Measurements from ENCODE around the gene MCAM. TPM values are rescaled to one million over a fixed set of nuclear protein-coding genes. Genes with fewer than 3 reads are reported as not detected.

The MCAM gene
- total and polyA plus RNA-seq, 3 donors from 2014 or later, result 39.1 to 45.1 (median 43.1) TPM

GRCh38 chr11:119329320-119329719 lies 12.4 kb upstream of the MCAM start:
- 62 to 73% methylated on average over 2 of the region's 2 CpGs for WGBS, 2 donors
- no peak for DNase-seq
- TF ChIP-seq CTCF (IDR thresholded peaks at IDR 0.05) (no peak), POLR2A (IDR thresholded peaks at IDR 0.05) (no peak)
- no peak overlapping the region for H3K27ac ChIP-seq
- no peaks in the 10 kb centered on the region for H3K4me1 ChIP-seq
- H3K36me3 ChIP-seq (ENCODE audit: low read depth, missing control alignments), result no peaks in the 10 kb centered on the region
- no peak overlapping the region for H3K4me3 ChIP-seq
- intact Hi-C loops (cut with DNase I; ENCODE audit: low total_unique reads), result no loop called here
- H3K27me3 ChIP-seq, result no peaks in the 10 kb centered on the region
- H3K9me3 ChIP-seq, result no peaks in the 10 kb centered on the region

GRCh38 chr11:119324189-119324588 lies 7.3 kb upstream of the MCAM start:
- Histone ChIP-seq H3K9me3 (no peaks in the 10 kb centered on the region), H3K27me3 (no peaks in the 10 kb centered on the region), H3K4me1 (peaks cover 18% of the 10 kb centered on the region), H3K27ac (no peak overlapping the region), H3K36me3 (ENCODE audit: low read depth, missing control alignments) (no peaks in the 10 kb centered on the region), H3K4me3 (no peak overlapping the region)
- no peak for DNase-seq
- intact Hi-C loops (cut with DNase I; ENCODE audit: low total_unique reads), result loop anchor here (5.0 kb wide), 1 partner anchor 117 kb away; the partner anchor contains the start of gene CBL
- WGBS, 2 donors, result 60 to 65% methylated on average over 4 of the region's 4 CpGs
- TF ChIP-seq POLR2A (IDR thresholded peaks at IDR 0.05) (no peak), CTCF (IDR thresholded peaks at IDR 0.05) (no peak)

- Histone ChIP-seq H3K4me3 (no peak overlapping the region), H3K27me3 (no peaks in the 10 kb centered on the region), H3K27ac (no peak overlapping the region), H3K36me3 (ENCODE audit: low read depth, missing control alignments) (no peaks in the 10 kb centered on the region), H3K9me3 (no peaks in the 10 kb centered on the region), H3K4me1 (peaks cover 18% of the 10 kb centered on the region)
- peak; percentile 90 for DNase-seq
- TF ChIP-seq POLR2A (IDR thresholded peaks at IDR 0.05), result no peak
- TF ChIP-seq CTCF (IDR thresholded peaks at IDR 0.05), result peak; percentile 64 to 87 (median 84)
- 17 to 28% methylated on average over 8 of the region's 8 CpGs for WGBS, 2 donors
- intact Hi-C loops (cut with DNase I; ENCODE audit: low total_unique reads), result loop anchor here (5.0 kb wide), 1 partner anchor 116 kb away; the partner anchor contains the start of gene CBL
Observed at GRCh38 chr11:119323532-119324033, 6.7 kb upstream of the MCAM start.

GRCh38 chr11:119322921-119323531 lies 6.1 kb upstream of the MCAM start:
- WGBS, 2 donors, result 77 to 79% methylated on average over 19 to 20 of the region's 20 CpGs
- no peak for DNase-seq
- intact Hi-C loops (cut with DNase I; ENCODE audit: low total_unique reads), result loop anchor here (5.0 kb wide), 1 partner anchor 116 kb away; the partner anchor contains the start of gene CBL
- Histone ChIP-seq H3K27ac (no peak overlapping the region), H3K36me3 (ENCODE audit: low read depth, missing control alignments) (no peaks in the 10 kb centered on the region), H3K9me3 (no peaks in the 10 kb centered on the region), H3K27me3 (no peaks in the 10 kb centered on the region), H3K4me3 (no peak overlapping the region), H3K4me1 (peaks cover 18% of the 10 kb centered on the region)
- TF ChIP-seq CTCF (IDR thresholded peaks at IDR 0.05), result no peak
- no peak for TF ChIP-seq POLR2A (IDR thresholded peaks at IDR 0.05)

GRCh38 chr11:119322360-119322739 lies 5.4 kb upstream of the MCAM start:
- intact Hi-C loops (cut with DNase I; ENCODE audit: low total_unique reads), result loop anchor here (5.0 kb wide), 1 partner anchor 115 kb away; the partner anchor contains the start of gene CBL
- no peaks in the 10 kb centered on the region for H3K9me3 ChIP-seq
- H3K36me3 ChIP-seq (ENCODE audit: low read depth, missing control alignments), result no peaks in the 10 kb centered on the region
- peak overlapping the region; percentile 61 to 80 for H3K27ac ChIP-seq
- peak in 1 of 3 experiments; percentile 14 for TF ChIP-seq CTCF (IDR thresholded peaks at IDR 0.05)
- TF ChIP-seq POLR2A (IDR thresholded peaks at IDR 0.05), result no peak
- no peak overlapping the region for H3K4me3 ChIP-seq
- no peak for DNase-seq
- H3K27me3 ChIP-seq, result no peaks in the 10 kb centered on the region
- peaks cover 23% of the 10 kb centered on the region for H3K4me1 ChIP-seq
- WGBS, 2 donors, result 27 to 48% methylated on average over 6 of the region's 6 CpGs
